ENCODE results near the gene CACNA1G. TPM values are rescaled to one million over a fixed set of nuclear protein-coding genes. Genes with fewer than 3 reads are reported as not detected.

CACNA1G gene
- total and polyA plus RNA-seq, 9 of the 15 experiments (the other 6 are each of a cell fraction or from before 2014, with no cell fraction given), result 0.01 TPM; not detected in 8

GRCh38 chr17:50665838-50666237, 105.3 kb downstream of the CACNA1G start:
- Histone ChIP-seq H3K9me3 (replicated peaks; ENCODE audit: control insufficient read depth, insufficient read depth, low read depth, low read length) (no peaks in the 10 kb centered on the region), H4K20me1 (replicated peaks; ENCODE audit: control insufficient read depth, insufficient read depth, low read length) (no peaks in the 10 kb centered on the region), H3K79me2 (ENCODE audit: control insufficient read depth, insufficient read depth, low read length) (no peaks in the 10 kb centered on the region), H3K36me3 (ENCODE audit: control insufficient read depth, insufficient read depth, low read length) (no peaks in the 10 kb centered on the region), H2AFZ (ENCODE audit: low read depth, low read length) (no peak overlapping the region), H3K27me3 (ENCODE audit: control insufficient read depth in 2 of 2, insufficient read depth in 2 of 2, low read length in 2 of 2) (no peaks in the 10 kb centered on the region; a peak in 1 of 5 replicates), H3K4me1 (replicated peaks in 1 of 2; ENCODE audit: control insufficient read depth in 2 of 2, insufficient read depth in 2 of 2, low read length in 2 of 2) (peaks cover 41 to 43% of the 10 kb centered on the region in 2 experiments), H3K27ac (ENCODE audit: extremely low read depth, low read depth, low read length) (no peak overlapping the region), H3K9me1 (ENCODE audit: control insufficient read depth, insufficient read depth, low read length) (peaks cover 6% of the 10 kb centered on the region), H3K4me2 (ENCODE audit: insufficient read depth, low read length) (no peak overlapping the region), H3K4me3 (no peak overlapping the region), H3K9ac (ENCODE audit: insufficient read depth in 1 of 2, low read depth in 2 of 2, low read length in 2 of 2) (no peak overlapping the region)
- DNase-seq (ENCODE audit: extremely low read depth in 1 of 4, low spot score in 3 of 4) (no peak), ATAC-seq (no peak), FAIRE-seq (no peak)
- intact Hi-C loops (cut with micrococcal nuclease), result no loop called here
- in situ Hi-C loops (cut with MboI), result no loop called here
- ChIA-PET POLR2A (interaction anchor here (0.6 kb wide), 1 partner anchor 241 kb away, joined by 3 read pairs; no protein-coding TSS in a partner anchor), CTCF (ENCODE audit: low intra/inter-chr PET ratio) (no interaction called here)
- 85% methylated on average over 5 of the region's 5 CpGs for WGBS (ENCODE audit: insufficient coverage, low coverage, missing lambda C conversion rate)
- BruUV-seq (replicated peaks), result no TSS peak
- TF ChIP-seq SREBF1 (IDR thresholded peaks at IDR 0.05; ENCODE audit: borderline replicate concordance, low read depth, low read length) (no peak), ATF1 (CRISPR knock-in tag; IDR thresholded peaks at IDR 0.05) (no peak), ATF1 (tag; IDR thresholded peaks at IDR 0.05) (no peak), THAP12 (CRISPR knock-in tag; IDR thresholded peaks at IDR 0.05) (no peak), TFAM (CRISPR knock-in tag; conservative IDR thresholded peaks at IDR 0.05) (no peak), MED1 (CRISPR knock-in tag; IDR thresholded peaks at IDR 0.05; ENCODE audit: borderline replicate concordance) (no peak), SETDB1 (IDR thresholded peaks at IDR 0.05; ENCODE audit: low read length) (no peak), CREBBP (IDR thresholded peaks at IDR 0.05; ENCODE audit: low read depth, low read length) (no peak), GMEB1 (CRISPR knock-in tag; IDR thresholded peaks at IDR 0.05) (no peak), ETS1 (conservative IDR thresholded peaks at IDR 0.05; ENCODE audit: control insufficient read depth, low read depth, low read length) (no peak), MCM3 (IDR thresholded peaks at IDR 0.05) (no peak), KAT2B (IDR thresholded peaks at IDR 0.05; ENCODE audit: low read depth, low read length) (no peak)
- TF ChIP-seq, protein P1, sequence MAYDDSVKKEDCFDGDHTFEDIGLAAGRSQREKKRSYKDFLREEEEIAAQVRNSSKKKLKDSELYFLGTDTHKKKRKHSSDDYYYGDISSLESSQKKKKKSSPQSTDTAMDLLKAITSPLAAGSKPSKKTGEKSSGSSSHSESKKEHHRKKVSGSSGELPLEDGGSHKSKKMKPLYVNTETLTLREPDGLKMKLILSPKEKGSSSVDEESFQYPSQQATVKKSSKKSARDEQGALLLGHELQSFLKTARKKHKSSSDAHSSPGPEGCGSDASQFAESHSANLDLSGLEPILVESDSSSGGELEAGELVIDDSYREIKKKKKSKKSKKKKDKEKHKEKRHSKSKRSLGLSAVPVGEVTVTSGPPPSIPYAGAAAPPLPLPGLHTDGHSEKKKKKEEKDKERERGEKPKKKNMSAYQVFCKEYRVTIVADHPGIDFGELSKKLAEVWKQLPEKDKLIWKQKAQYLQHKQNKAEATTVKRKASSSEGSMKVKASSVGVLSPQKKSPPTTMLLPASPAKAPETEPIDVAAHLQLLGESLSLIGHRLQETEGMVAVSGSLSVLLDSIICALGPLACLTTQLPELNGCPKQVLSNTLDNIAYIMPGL (CRISPR knock-in tag; IDR thresholded peaks at IDR 0.05), result no peak
- TF ChIP-seq, protein P2, sequence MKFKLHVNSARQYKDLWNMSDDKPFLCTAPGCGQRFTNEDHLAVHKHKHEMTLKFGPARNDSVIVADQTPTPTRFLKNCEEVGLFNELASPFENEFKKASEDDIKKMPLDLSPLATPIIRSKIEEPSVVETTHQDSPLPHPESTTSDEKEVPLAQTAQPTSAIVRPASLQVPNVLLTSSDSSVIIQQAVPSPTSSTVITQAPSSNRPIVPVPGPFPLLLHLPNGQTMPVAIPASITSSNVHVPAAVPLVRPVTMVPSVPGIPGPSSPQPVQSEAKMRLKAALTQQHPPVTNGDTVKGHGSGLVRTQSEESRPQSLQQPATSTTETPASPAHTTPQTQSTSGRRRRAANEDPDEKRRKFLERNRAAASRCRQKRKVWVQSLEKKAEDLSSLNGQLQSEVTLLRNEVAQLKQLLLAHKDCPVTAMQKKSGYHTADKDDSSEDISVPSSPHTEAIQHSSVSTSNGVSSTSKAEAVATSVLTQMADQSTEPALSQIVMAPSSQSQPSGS (CRISPR knock-in tag; IDR thresholded peaks at IDR 0.05), result no peak
